ENCODE data around the gene LIPT1. TPM values are rescaled to one million over a fixed set of nuclear protein-coding genes. Genes with fewer than 3 reads are reported as not detected.
"Not testable (repeated sequence)": the region's sequence is repeated elsewhere in the genome, so short reads cannot be mapped to it uniquely, and the experiment has no call there.

The LIPT1 gene
- total RNA-seq, 1 donor from 2014 or later = 3.4 TPM

GRCh38 chr2:99188357-99188756 is 33.6 kb downstream of the LIPT1 start:
- H3K36me3 ChIP-seq (ENCODE audit: insufficient read depth, low read length) = peaks cover 9% of the 10 kb centered on the region
- H3K9ac ChIP-seq (ENCODE audit: low read length) = no peak overlapping the region
- no peak overlapping the region for H3K27ac ChIP-seq (ENCODE audit: low read depth, low read length)
- no peak for FAIRE-seq
- H3K27me3 Mint-ChIP-seq (ENCODE audit: low read depth, unreplicated experiment) = no peaks in the 10 kb centered on the region
- no peaks in the 10 kb centered on the region for H3K27me3 ChIP-seq (ENCODE audit: insufficient read depth, low read length)
- no peak overlapping the region for H2AFZ ChIP-seq (ENCODE audit: low read depth, low read length)
- H3K36me3 Mint-ChIP-seq (ENCODE audit: low read depth, unreplicated experiment) = peaks cover 7% of the 10 kb centered on the region
- H4K20me1 ChIP-seq (ENCODE audit: insufficient read depth, low read length) = peaks cover 26% of the 10 kb centered on the region
- no peaks in the 10 kb centered on the region for H3K4me1 ChIP-seq (ENCODE audit: insufficient read depth, low read length)
- H3K4me1 Mint-ChIP-seq (ENCODE audit: low read depth, unreplicated experiment) = no peaks in the 10 kb centered on the region
- peaks cover 65% of the 10 kb centered on the region for H3K79me2 ChIP-seq (ENCODE audit: insufficient read depth, low read length)
- no peak for TF ChIP-seq CTCF (IDR thresholded peaks at IDR 0.05; ENCODE audit: insufficient read depth, low read depth, low read length)
- DNase-seq (ENCODE audit: low read depth) = no peak
- H3K9me3 ChIP-seq (ENCODE audit: insufficient read depth, low read depth, low read length) = no peaks in the 10 kb centered on the region
- no peak overlapping the region for H3K4me3 ChIP-seq (ENCODE audit: insufficient read depth, low read depth, low read length)
- peaks cover 3% of the 10 kb centered on the region for H3K9me3 Mint-ChIP-seq (ENCODE audit: unreplicated experiment)
- H3K27ac Mint-ChIP-seq (ENCODE audit: unreplicated experiment) = no peak overlapping the region
- H3K4me3 Mint-ChIP-seq (ENCODE audit: unreplicated experiment) = no peak overlapping the region
- H3K4me2 ChIP-seq (ENCODE audit: low read length) = no peak overlapping the region

- Mint-ChIP-seq H3K27ac (ENCODE audit: unreplicated experiment) (no peak overlapping the region), H3K36me3 (ENCODE audit: low read depth, unreplicated experiment) (peaks cover 7% of the 10 kb centered on the region), H3K4me3 (ENCODE audit: unreplicated experiment) (no peak overlapping the region), H3K9me3 (ENCODE audit: unreplicated experiment) (peaks cover 3% of the 10 kb centered on the region), H3K27me3 (ENCODE audit: low read depth, unreplicated experiment) (no peaks in the 10 kb centered on the region), H3K4me1 (ENCODE audit: low read depth, unreplicated experiment) (no peaks in the 10 kb centered on the region)
- Histone ChIP-seq H3K9ac (ENCODE audit: low read length) (no peak overlapping the region), H3K9me3 (ENCODE audit: insufficient read depth, low read depth, low read length) (no peaks in the 10 kb centered on the region), H3K27me3 (ENCODE audit: insufficient read depth, low read length) (no peaks in the 10 kb centered on the region), H3K79me2 (ENCODE audit: insufficient read depth, low read length) (peaks cover 43% of the 10 kb centered on the region), H4K20me1 (ENCODE audit: insufficient read depth, low read length) (peaks cover 15% of the 10 kb centered on the region), H3K4me1 (ENCODE audit: insufficient read depth, low read length) (no peaks in the 10 kb centered on the region), H3K27ac (ENCODE audit: low read depth, low read length) (no peak overlapping the region), H3K4me2 (ENCODE audit: low read length) (no peak overlapping the region), H2AFZ (ENCODE audit: low read depth, low read length) (no peak overlapping the region), H3K4me3 (ENCODE audit: insufficient read depth, low read depth, low read length) (no peak overlapping the region), H3K36me3 (ENCODE audit: insufficient read depth, low read length) (peaks cover 15% of the 10 kb centered on the region)
- TF ChIP-seq EZH2 (IDR thresholded peaks at IDR 0.05; ENCODE audit: insufficient read depth, low read length) (no peak), CTCF (IDR thresholded peaks at IDR 0.05; ENCODE audit: insufficient read depth, low read depth, low read length) (peak; percentile 20)
- FAIRE-seq (no peak), DNase-seq (ENCODE audit: low read depth) (no peak)
Measured at GRCh38 chr2:99190548-99190947, 35.8 kb downstream of the LIPT1 start.

GRCh38 chr2:99192364-99192763 is 37.6 kb downstream of the LIPT1 start:
- not testable (repeated sequence) for H3K27me3 Mint-ChIP-seq (ENCODE audit: low read depth, unreplicated experiment); H3K4me1 ChIP-seq (ENCODE audit: insufficient read depth, low read length); H3K27me3 ChIP-seq (ENCODE audit: insufficient read depth, low read length); DNase-seq (ENCODE audit: low read depth); H3K4me2 ChIP-seq (ENCODE audit: low read length); H3K9ac ChIP-seq (ENCODE audit: low read length); H3K4me3 ChIP-seq (ENCODE audit: insufficient read depth, low read depth, low read length); H3K9me3 ChIP-seq (ENCODE audit: insufficient read depth, low read depth, low read length); H2AFZ ChIP-seq (ENCODE audit: low read depth, low read length); H3K4me3 Mint-ChIP-seq (ENCODE audit: unreplicated experiment); H3K27ac ChIP-seq (ENCODE audit: low read depth, low read length); H3K4me1 Mint-ChIP-seq (ENCODE audit: low read depth, unreplicated experiment); FAIRE-seq; H3K9me3 Mint-ChIP-seq (ENCODE audit: unreplicated experiment); H3K27ac Mint-ChIP-seq (ENCODE audit: unreplicated experiment)
- Histone ChIP-seq H4K20me1 (ENCODE audit: insufficient read depth, low read length) (peaks cover 10% of the 10 kb centered on the region), H3K36me3 (ENCODE audit: insufficient read depth, low read length) (peaks cover 22% of the 10 kb centered on the region), H3K79me2 (ENCODE audit: insufficient read depth, low read length) (peaks cover 25% of the 10 kb centered on the region)
- H3K36me3 Mint-ChIP-seq (ENCODE audit: low read depth, unreplicated experiment) = peaks cover 12% of the 10 kb centered on the region

Data from astrocyte (in vitro differentiated cells and primary cell).